Muscle layer of colon (tissue), 2 donors: ENCODE results near the gene LSR.
A peak's percentile ranks its signal among the peaks of the same experiment; 100 is the strongest.

Source experiments
- H3K27ac ChIP-seq: one replicate; pipeline ENCODE4 v1.7.0; 2013; ENCODE audit warnings: low read depth, mild to moderate bottlenecking, low read length, moderate library complexity
- H3K27me3 ChIP-seq, 2 donors: one replicate each; pipeline ENCODE4 v1.7.0; 2013; ENCODE audit warnings: low read length in 2 of 2, mild to moderate bottlenecking in 2 of 2; ENCODE audit not compliant: insufficient read depth in 2 of 2, control insufficient read depth in 1 of 2
- H3K36me3 ChIP-seq: one replicate; pipeline ENCODE4 v1.7.0; 2013; ENCODE audit warnings: mild to moderate bottlenecking, low read length; ENCODE audit not compliant: insufficient read depth
- H3K4me1 ChIP-seq: one replicate; pipeline ENCODE4 v1.7.0; 2013; ENCODE audit warnings: mild to moderate bottlenecking, low read length; ENCODE audit not compliant: insufficient read depth
- H3K4me3 ChIP-seq, 2 donors: one replicate each; pipeline ENCODE4 v1.7.0; 2013; ENCODE audit warnings: low read length in 2 of 2, low read depth in 1 of 2, mild to moderate bottlenecking in 1 of 2, moderate library complexity in 1 of 2
- H3K9ac ChIP-seq: one replicate; pipeline ENCODE4 v1.7.0; 2013; ENCODE audit warnings: low read length
- H3K9me3 ChIP-seq: one replicate; pipeline ENCODE4 v1.7.0; 2013; ENCODE audit warnings: mild to moderate bottlenecking, low read length
- donor health status: abdominal sarcoma.
- donor health status: Adenocarcinoma of cecum.

The LSR gene

GRCh38 chr19:35266520-35267352 lies 17.9 kb downstream of the LSR start:
- peak overlapping the region; percentile 73 to 76 for H3K4me3 ChIP-seq
- no peaks in the 10 kb centered on the region for H3K9me3 ChIP-seq
- peaks cover 17% of the 10 kb centered on the region for H3K36me3 ChIP-seq
- H3K9ac ChIP-seq: peak overlapping the region; percentile 67
- H3K27ac ChIP-seq: peak overlapping the region; percentile 99
- peaks cover 16% of the 10 kb centered on the region for H3K4me1 ChIP-seq
- H3K27me3 ChIP-seq: no peaks in the 10 kb centered on the region

GRCh38 chr19:35267353-35267817 lies 18.6 kb downstream of the LSR start:
- Histone ChIP-seq H3K4me3 (peak overlapping the region; percentile 73 to 76), H3K27me3 (no peaks in the 10 kb centered on the region), H3K9me3 (no peaks in the 10 kb centered on the region), H3K36me3 (peaks cover 23% of the 10 kb centered on the region), H3K9ac (peak overlapping the region; percentile 67), H3K4me1 (peaks cover 19% of the 10 kb centered on the region), H3K27ac (peak overlapping the region; percentile 99)

- H3K36me3 ChIP-seq: peaks cover 26% of the 10 kb centered on the region
- H3K4me3 ChIP-seq: peak overlapping the region; percentile 73 to 76
- peaks cover 19% of the 10 kb centered on the region for H3K4me1 ChIP-seq
- no peaks in the 10 kb centered on the region for H3K9me3 ChIP-seq
- peak overlapping the region; percentile 67 for H3K9ac ChIP-seq
- peak overlapping the region; percentile 99 for H3K27ac ChIP-seq
- no peaks in the 10 kb centered on the region for H3K27me3 ChIP-seq
Observed at GRCh38 chr19:35267818-35268535, 19.2 kb downstream of the LSR start.

- peak within 1 kb of the TSS; percentile 67 for H3K9ac ChIP-seq
- H3K27ac ChIP-seq: peak within 1 kb of the TSS; percentile 99
- H3K27me3 ChIP-seq: no peaks in the 10 kb centered on the region
- H3K4me1 ChIP-seq: peaks cover 19% of the 10 kb centered on the region
- H3K4me3 ChIP-seq: peak within 1 kb of the TSS; percentile 73 to 76
- peaks cover 33% of the 10 kb centered on the region for H3K36me3 ChIP-seq
- H3K9me3 ChIP-seq: no peaks in the 10 kb centered on the region
Observed at GRCh38 chr19:35268536-35269437, 20.0 kb downstream of the LSR start, which contains the start of gene USF2. Gene USF2 (plus strand): TSS chr19:35268962. CDS start chr19:35269102, 140 bp downstream.

GRCh38 chr19:35269438-35270117 lies 20.8 kb downstream of the LSR start:
- peak overlapping the region in 1 of 2 donors; percentile 61 for H3K4me3 ChIP-seq
- no peaks in the 10 kb centered on the region for H3K27me3 ChIP-seq
- peaks cover 19% of the 10 kb centered on the region for H3K4me1 ChIP-seq
- no peak overlapping the region for H3K9ac ChIP-seq
- H3K9me3 ChIP-seq: no peaks in the 10 kb centered on the region
- H3K36me3 ChIP-seq: peaks cover 41% of the 10 kb centered on the region
- H3K27ac ChIP-seq: peak overlapping the region; percentile 85

- Histone ChIP-seq H3K27ac (no peak overlapping the region), H3K27me3 (no peaks in the 10 kb centered on the region), H3K4me1 (peaks cover 19% of the 10 kb centered on the region), H3K9ac (no peak overlapping the region), H3K36me3 (peaks cover 48% of the 10 kb centered on the region), H3K4me3 (no peak overlapping the region), H3K9me3 (no peaks in the 10 kb centered on the region)
Observed at GRCh38 chr19:35270381-35270811, 21.6 kb downstream of the LSR start.

- Histone ChIP-seq H3K9ac (no peak overlapping the region), H3K27ac (no peak overlapping the region), H3K4me1 (peaks cover 17% of the 10 kb centered on the region), H3K36me3 (peaks cover 59% of the 10 kb centered on the region), H3K9me3 (no peaks in the 10 kb centered on the region), H3K27me3 (no peaks in the 10 kb centered on the region), H3K4me3 (no peak overlapping the region)
Observed at GRCh38 chr19:35271546-35271945, 22.7 kb downstream of the LSR start.

- no peak overlapping the region for H3K27ac ChIP-seq
- H3K4me3 ChIP-seq: no peak overlapping the region
- H3K9me3 ChIP-seq: no peaks in the 10 kb centered on the region
- H3K27me3 ChIP-seq: no peaks in the 10 kb centered on the region
- peaks cover 66% of the 10 kb centered on the region for H3K36me3 ChIP-seq
- no peak overlapping the region for H3K9ac ChIP-seq
- H3K4me1 ChIP-seq: peaks cover 12% of the 10 kb centered on the region
Observed at GRCh38 chr19:35272122-35272719, 23.4 kb downstream of the LSR start.

- no peak overlapping the region for H3K4me3 ChIP-seq
- peaks cover 71% of the 10 kb centered on the region for H3K36me3 ChIP-seq
- peaks cover 12% of the 10 kb centered on the region for H3K4me1 ChIP-seq
- no peak overlapping the region for H3K27ac ChIP-seq
- no peaks in the 10 kb centered on the region for H3K27me3 ChIP-seq
- no peaks in the 10 kb centered on the region for H3K9me3 ChIP-seq
- no peak overlapping the region for H3K9ac ChIP-seq
Observed at GRCh38 chr19:35272954-35273649, 24.3 kb downstream of the LSR start.
